ENCODE results near the gene ALDOB.

DNA sequence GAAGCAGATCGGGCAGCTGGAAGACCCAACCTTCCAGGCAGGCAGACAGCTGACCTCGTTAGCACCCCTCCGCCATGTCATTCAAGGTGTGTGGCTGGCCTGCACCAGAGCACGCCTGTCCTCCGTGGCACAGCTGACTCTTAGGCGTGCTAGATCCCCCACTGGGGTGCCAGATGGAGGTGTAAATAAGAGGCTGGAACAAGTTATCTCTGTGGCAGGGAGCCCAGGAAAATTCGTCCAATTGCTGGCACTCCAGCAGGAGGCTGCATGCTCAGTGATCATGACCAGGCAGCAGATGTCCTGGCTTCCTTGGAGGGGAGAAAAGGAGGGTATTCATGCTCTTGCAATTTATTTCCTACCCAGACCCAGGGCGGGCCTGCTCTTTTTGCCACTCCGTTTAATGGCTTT lies 7.8 kb upstream of the ALDOB start:
- TF ChIP-seq, protein P1, sequence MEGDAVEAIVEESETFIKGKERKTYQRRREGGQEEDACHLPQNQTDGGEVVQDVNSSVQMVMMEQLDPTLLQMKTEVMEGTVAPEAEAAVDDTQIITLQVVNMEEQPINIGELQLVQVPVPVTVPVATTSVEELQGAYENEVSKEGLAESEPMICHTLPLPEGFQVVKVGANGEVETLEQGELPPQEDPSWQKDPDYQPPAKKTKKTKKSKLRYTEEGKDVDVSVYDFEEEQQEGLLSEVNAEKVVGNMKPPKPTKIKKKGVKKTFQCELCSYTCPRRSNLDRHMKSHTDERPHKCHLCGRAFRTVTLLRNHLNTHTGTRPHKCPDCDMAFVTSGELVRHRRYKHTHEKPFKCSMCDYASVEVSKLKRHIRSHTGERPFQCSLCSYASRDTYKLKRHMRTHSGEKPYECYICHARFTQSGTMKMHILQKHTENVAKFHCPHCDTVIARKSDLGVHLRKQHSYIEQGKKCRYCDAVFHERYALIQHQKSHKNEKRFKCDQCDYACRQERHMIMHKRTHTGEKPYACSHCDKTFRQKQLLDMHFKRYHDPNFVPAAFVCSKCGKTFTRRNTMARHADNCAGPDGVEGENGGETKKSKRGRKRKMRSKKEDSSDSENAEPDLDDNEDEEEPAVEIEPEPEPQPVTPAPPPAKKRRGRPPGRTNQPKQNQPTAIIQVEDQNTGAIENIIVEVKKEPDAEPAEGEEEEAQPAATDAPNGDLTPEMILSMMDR (IDR thresholded peaks at IDR 0.05; ENCODE audit: extremely low read depth in 1 of 2, insufficient read depth in 1 of 2, low read depth in 1 of 2, low read length in 2 of 2), result no peak
- no peak for TF ChIP-seq POLR2A (IDR thresholded peaks at IDR 0.05; ENCODE audit: low read depth, low read length)
- TF ChIP-seq MAX (IDR thresholded peaks at IDR 0.05; ENCODE audit: insufficient read depth, insufficient read length), result no peak
- no peak for TF ChIP-seq MYC (IDR thresholded peaks at IDR 0.05; ENCODE audit: low read depth, low read length)
- TF ChIP-seq EZH2 (IDR thresholded peaks at IDR 0.05; ENCODE audit: borderline replicate concordance, low read depth, low read length, severe bottlenecking), result no peak
- no peak for TF ChIP-seq POLR2AphosphoS5 (IDR thresholded peaks at IDR 0.05; ENCODE audit: insufficient read depth, low read depth, low read length)
- no peak for TF ChIP-seq FOS (IDR thresholded peaks at IDR 0.05; ENCODE audit: borderline replicate concordance, insufficient read depth, low read length)
